Measurements from ENCODE around the gene BLTP2.

GRCh38 chr17:28646039-28646754, 1.2 kb upstream of the BLTP2 start:
- TF ChIP-seq ZNF302 (tag by site-specific recombination; IDR thresholded peaks at IDR 0.05; ENCODE audit: low read depth) (no peak), CTCF (tag by site-specific recombination; IDR thresholded peaks at IDR 0.05) (no peak), ZNF274 (IDR thresholded peaks at IDR 0.05; ENCODE audit: low read length) (no peak), ZNF274 (tag by site-specific recombination; IDR thresholded peaks at IDR 0.05; ENCODE audit: borderline replicate concordance) (no peak), ZNF501 (tag by site-specific recombination; IDR thresholded peaks at IDR 0.05) (no peak), ZNF140 (tag by site-specific recombination; IDR thresholded peaks at IDR 0.05) (no peak), ZNF521 (tag by site-specific recombination; IDR thresholded peaks at IDR 0.05) (no peak)
